Dendritic cell treated with granulocyte-macrophage colony-stimulating factor and Interleukin-4, amounts not matched to agents 40 ng/mL and 50 ng/mL, for 4 days (primary cell): ENCODE measurements around the gene DARS1.
"Not testable (repeated sequence)": the region's sequence is repeated elsewhere in the genome, so short reads cannot be mapped to it uniquely, and the experiment has no call there.

Experiments
- H3K27ac Mint-ChIP-seq: one replicate; pipeline ENCODE4 v1.8.0; 2022; ENCODE audit warnings: mild to moderate bottlenecking, mixed read lengths
- H3K27me3 Mint-ChIP-seq: one replicate; pipeline ENCODE4 v1.8.0; 2022; ENCODE audit warnings: mild to moderate bottlenecking, mixed read lengths
- H3K36me3 Mint-ChIP-seq: one replicate; pipeline ENCODE4 v1.8.0; 2022; ENCODE audit warnings: low read depth, mixed read lengths
- H3K4me1 Mint-ChIP-seq: one replicate; pipeline ENCODE4 v1.8.0; 2022; ENCODE audit warnings: low read depth, mixed read lengths
- H3K4me3 Mint-ChIP-seq: one replicate; pipeline ENCODE4 v1.8.0; 2022; ENCODE audit warnings: mild to moderate bottlenecking, moderate library complexity, mixed read lengths
- H3K9me3 Mint-ChIP-seq: one replicate; pipeline ENCODE4 v1.8.0; 2022; ENCODE audit warnings: mixed read lengths
- intact Hi-C: fragments of 100-400 bp; cut with micrococcal nuclease; formaldehyde crosslinking; loops from one replicate; pipeline ENCODE4 v1.15.0; 2022

DARS1 gene

DNA sequence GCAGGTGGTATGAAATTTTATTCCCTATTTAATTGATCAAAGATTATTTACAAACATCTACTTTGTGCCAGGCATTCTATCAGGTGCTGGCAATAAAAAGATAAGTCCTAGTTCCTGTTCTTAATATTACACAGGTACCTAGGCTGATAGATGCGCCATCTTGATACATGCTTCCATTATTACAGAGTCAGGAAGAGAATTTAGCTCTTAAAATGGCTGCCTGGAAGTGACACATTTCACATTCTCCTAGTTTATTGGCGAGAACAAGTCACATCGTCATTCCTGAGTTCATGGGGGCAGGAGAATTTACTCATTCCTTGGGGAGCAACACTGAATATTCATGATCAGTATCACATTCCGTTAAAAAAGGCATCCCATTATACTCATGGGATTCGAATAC lies 1.1 kb upstream of the DARS1 start:
- Mint-ChIP-seq H3K27ac (peak overlapping the region; percentile 99), H3K4me3 (no peak overlapping the region), H3K4me1 (peaks cover 25% of the 10 kb centered on the region), H3K27me3 (no peaks in the 10 kb centered on the region), H3K9me3 (no peaks in the 10 kb centered on the region), H3K36me3 (peaks cover 22% of the 10 kb centered on the region)
- intact Hi-C loops: loop anchor here (5.0 kb wide), 1 partner anchor 41 kb away; no protein-coding TSS in a partner anchor

DNA sequence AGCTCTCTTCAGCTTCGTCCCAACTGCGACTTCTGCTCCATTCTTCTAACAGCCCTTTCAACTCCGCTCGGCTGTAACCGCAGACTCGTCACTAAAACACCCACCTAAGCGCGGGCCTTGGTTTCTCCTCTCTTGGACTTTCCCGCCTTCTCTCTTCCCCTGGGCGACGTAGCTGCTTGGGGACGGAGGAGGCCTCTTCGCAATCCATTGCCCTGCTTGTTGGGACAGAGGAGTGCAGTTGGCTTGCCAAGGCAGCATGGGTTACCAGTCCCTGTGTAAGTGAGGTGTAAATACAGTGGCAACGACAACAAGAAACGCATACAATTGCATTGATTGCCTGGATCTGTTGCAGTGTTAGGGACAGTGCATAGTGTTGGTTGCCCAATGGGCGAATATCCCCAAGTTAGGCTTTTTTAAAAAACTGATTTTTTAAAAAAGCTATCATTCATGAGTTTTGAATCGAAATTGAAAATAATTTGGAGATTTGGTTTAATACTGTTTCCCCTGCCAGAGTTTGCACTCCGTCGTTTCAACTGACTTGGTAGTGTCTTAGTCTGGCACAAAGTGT lies 484 bp upstream of the DARS1 start:
- H3K36me3 Mint-ChIP-seq: peaks cover 28% of the 10 kb centered on the region
- H3K27me3 Mint-ChIP-seq: no peaks in the 10 kb centered on the region
- intact Hi-C loops: loop anchor here (1.0 to 5.0 kb wide), 2 partner anchors 22 to 41 kb away; no protein-coding TSS in a partner anchor
- peaks cover 21% of the 10 kb centered on the region for H3K4me1 Mint-ChIP-seq
- no peaks in the 10 kb centered on the region for H3K9me3 Mint-ChIP-seq
- peak overlapping the region; percentile 99 for H3K27ac Mint-ChIP-seq
- peak overlapping the region; percentile 87 for H3K4me3 Mint-ChIP-seq

GRCh38 chr2:135984199-135985017 lies 1.0 kb downstream of the DARS1 start:
- intact Hi-C loops: loop anchor here (1.0 to 5.0 kb wide), 4 partner anchors 24 to 393 kb away; partner anchors contain the start of gene CXCR4
- Mint-ChIP-seq H3K4me1 (peaks cover 35% of the 10 kb centered on the region), H3K4me3 (peak overlapping the region; percentile 87), H3K27me3 (no peaks in the 10 kb centered on the region), H3K36me3 (peaks cover 43% of the 10 kb centered on the region), H3K9me3 (no peaks in the 10 kb centered on the region), H3K27ac (peak overlapping the region; percentile 99)

GRCh38 chr2:135980434-135981079 lies 4.9 kb downstream of the DARS1 start:
- Mint-ChIP-seq H3K27ac (peak overlapping the region; percentile 61), H3K9me3 (no peaks in the 10 kb centered on the region), H3K4me1 (peaks cover 30% of the 10 kb centered on the region), H3K4me3 (peak overlapping the region; percentile 7), H3K27me3 (no peaks in the 10 kb centered on the region), H3K36me3 (peaks cover 80% of the 10 kb centered on the region)
- intact Hi-C loops: loop anchor here (5.0 kb wide), 2 partner anchors 137 to 397 kb away; partner anchors contain the start of gene CXCR4

DNA sequence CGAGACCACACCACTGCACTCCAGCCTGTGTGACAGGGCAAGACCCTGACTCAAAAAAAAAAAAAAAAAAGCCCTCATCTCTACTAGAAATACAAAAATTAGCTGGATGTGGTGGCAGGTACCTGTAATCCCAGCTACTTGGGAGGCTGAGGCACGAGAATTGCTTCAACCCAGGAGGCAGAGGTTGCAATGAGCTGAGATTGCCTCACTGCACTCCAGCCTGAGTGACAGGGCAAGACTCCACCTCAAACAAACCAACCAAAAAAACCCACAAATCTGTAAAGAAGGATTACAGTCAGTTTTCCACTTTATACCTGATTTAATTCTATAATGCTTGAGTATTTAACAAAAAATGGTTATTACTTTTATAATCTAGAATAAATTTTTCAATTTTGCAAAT lies 9.7 kb downstream of the DARS1 start:
- H3K36me3 Mint-ChIP-seq: peaks cover 94% of the 10 kb centered on the region
- H3K4me1 Mint-ChIP-seq: peaks cover 35% of the 10 kb centered on the region
- H3K4me3 Mint-ChIP-seq: no peak overlapping the region
- no peak overlapping the region for H3K27ac Mint-ChIP-seq
- no peaks in the 10 kb centered on the region for H3K9me3 Mint-ChIP-seq
- no peaks in the 10 kb centered on the region for H3K27me3 Mint-ChIP-seq
- intact Hi-C loops: loop anchor here (10.0 kb wide), 1 partner anchor 51 kb away; no protein-coding TSS in a partner anchor

DNA sequence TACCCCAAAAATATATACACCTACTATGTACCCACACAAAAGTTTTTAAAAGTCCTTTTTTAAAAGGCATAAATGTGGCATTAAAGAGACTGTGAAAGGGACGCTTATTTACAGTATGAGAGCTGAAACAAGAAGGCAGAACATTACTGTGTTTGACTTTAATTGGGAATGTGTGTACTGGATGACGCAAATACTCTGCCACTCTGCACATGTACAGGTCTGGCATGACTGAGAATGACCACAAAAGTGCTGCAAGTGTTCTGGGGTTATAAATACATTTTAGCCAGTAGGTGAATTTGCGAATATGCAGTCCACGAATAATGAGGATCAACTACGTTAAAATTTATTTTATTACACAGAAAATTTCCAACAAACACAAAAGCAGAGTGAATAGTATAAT lies 11.4 kb downstream of the DARS1 start:
- intact Hi-C loops: loop anchor here (10.0 kb wide), 1 partner anchor 49 kb away; no protein-coding TSS in a partner anchor
- no peaks in the 10 kb centered on the region for H3K27me3 Mint-ChIP-seq
- no peak overlapping the region for H3K27ac Mint-ChIP-seq
- H3K36me3 Mint-ChIP-seq: peaks cover 90% of the 10 kb centered on the region
- H3K4me1 Mint-ChIP-seq: peaks cover 24% of the 10 kb centered on the region
- no peaks in the 10 kb centered on the region for H3K9me3 Mint-ChIP-seq
- no peak overlapping the region for H3K4me3 Mint-ChIP-seq

DNA sequence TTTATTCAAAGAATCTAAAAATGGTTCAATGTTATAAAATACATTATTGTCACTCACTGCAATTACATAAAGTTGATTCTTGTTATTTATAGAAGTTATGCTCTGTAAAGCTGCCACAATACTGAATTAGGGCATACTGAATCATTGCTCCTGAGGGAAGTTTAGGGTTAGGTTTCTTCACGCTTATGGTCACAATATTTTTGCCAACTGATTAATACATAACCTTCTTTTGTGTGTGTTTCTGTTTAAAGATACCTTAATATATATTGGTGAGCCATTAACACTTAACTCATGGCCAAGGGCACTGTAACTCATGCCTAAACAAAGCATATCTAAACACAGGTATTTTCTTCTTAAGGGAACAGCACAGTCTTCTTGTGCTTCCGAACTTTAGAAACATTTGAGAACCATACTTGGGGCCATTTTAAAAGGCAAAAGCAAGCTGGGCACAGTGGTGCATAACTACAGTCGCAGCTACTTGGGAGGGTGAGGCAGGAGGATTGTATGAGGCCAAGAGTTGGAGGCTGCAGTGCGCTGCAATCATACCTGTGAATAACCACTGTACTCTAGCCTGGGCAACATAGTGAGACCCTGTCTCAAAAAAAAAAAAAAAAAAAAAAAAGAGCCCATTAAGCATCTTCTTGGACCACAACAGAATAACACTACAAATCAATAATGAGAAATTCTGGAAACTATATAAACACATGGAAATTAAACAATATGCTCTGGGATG lies 15.6 kb downstream of the DARS1 start:
- H3K4me3 Mint-ChIP-seq: no peak overlapping the region
- H3K9me3 Mint-ChIP-seq: no peaks in the 10 kb centered on the region
- peaks cover 58% of the 10 kb centered on the region for H3K36me3 Mint-ChIP-seq
- H3K27me3 Mint-ChIP-seq: no peaks in the 10 kb centered on the region
- peaks cover 24% of the 10 kb centered on the region for H3K4me1 Mint-ChIP-seq
- H3K27ac Mint-ChIP-seq: no peak overlapping the region
- intact Hi-C loops: loop anchor here (10.0 kb wide), 1 partner anchor 45 kb away; no protein-coding TSS in a partner anchor

GRCh38 chr2:135965756-135966155 lies 19.7 kb downstream of the DARS1 start:
- Mint-ChIP-seq H3K9me3 (no peaks in the 10 kb centered on the region), H3K4me1 (peaks cover 27% of the 10 kb centered on the region), H3K27ac (no peak overlapping the region), H3K4me3 (no peak overlapping the region), H3K36me3 (peaks cover 34% of the 10 kb centered on the region), H3K27me3 (no peaks in the 10 kb centered on the region)
- intact Hi-C loops: no loop called here

DNA sequence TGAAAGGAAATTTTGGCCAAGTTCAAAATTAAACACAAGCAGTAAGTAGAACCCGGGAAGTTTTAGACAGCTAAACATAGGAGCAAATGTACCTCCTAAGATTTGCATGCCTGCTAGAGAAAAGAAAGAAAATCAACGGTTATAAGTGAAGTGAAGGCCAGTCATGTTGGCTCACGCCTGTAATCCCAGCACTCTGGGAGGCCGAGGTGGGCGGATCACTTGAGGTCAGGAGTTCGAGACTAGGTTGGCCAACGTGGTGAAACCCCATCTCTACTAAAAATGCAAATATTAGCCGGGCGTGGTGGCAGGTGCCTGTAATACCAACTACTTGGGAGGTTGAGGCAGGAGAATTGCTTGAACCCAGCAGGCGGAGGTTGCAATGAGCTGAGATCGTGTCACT lies 21.0 kb downstream of the DARS1 start:
- H3K36me3 Mint-ChIP-seq: peaks cover 35% of the 10 kb centered on the region
- H3K27me3 Mint-ChIP-seq, H3K27ac Mint-ChIP-seq, intact Hi-C loops, H3K4me3 Mint-ChIP-seq, H3K9me3 Mint-ChIP-seq: not testable (repeated sequence)
- peaks cover 30% of the 10 kb centered on the region for H3K4me1 Mint-ChIP-seq

- peaks cover 30% of the 10 kb centered on the region for H3K4me1 Mint-ChIP-seq
These were observed 21.6 kb downstream of the DARS1 start for GRCh38 chr2:135963841-135964240.

GRCh38 chr2:135962366-135963123 lies 22.9 kb downstream of the DARS1 start:
- no peak overlapping the region for H3K27ac Mint-ChIP-seq
- intact Hi-C loops: no loop called here
- H3K27me3 Mint-ChIP-seq: no peaks in the 10 kb centered on the region
- H3K4me3 Mint-ChIP-seq: no peak overlapping the region
- H3K4me1 Mint-ChIP-seq: peaks cover 30% of the 10 kb centered on the region
- no peaks in the 10 kb centered on the region for H3K9me3 Mint-ChIP-seq
- peaks cover 30% of the 10 kb centered on the region for H3K36me3 Mint-ChIP-seq

More at GRCh38 chr2:135963841-135964240, 21.6 kb downstream of the DARS1 start:
- Mint-ChIP-seq H3K27ac (no peak overlapping the region), H3K27me3 (no peaks in the 10 kb centered on the region), H3K4me3 (no peak overlapping the region), H3K36me3 (peaks cover 35% of the 10 kb centered on the region), H3K9me3 (no peaks in the 10 kb centered on the region)
- intact Hi-C loops: no loop called here

GRCh38 chr2:135960656-135961551 lies 24.5 kb downstream of the DARS1 start:
- Mint-ChIP-seq H3K4me1 (peaks cover 35% of the 10 kb centered on the region), H3K9me3 (no peaks in the 10 kb centered on the region), H3K36me3 (peaks cover 46% of the 10 kb centered on the region), H3K27ac (no peak overlapping the region), H3K4me3 (no peak overlapping the region), H3K27me3 (no peaks in the 10 kb centered on the region)
- intact Hi-C loops: no loop called here
